NCI-H2227 treated with DMSO at 0.1 percent for 48 hours (cell line): ENCODE data around the gene KLHL12.
A peak's percentile ranks its signal among the peaks of the same experiment; 100 is the strongest.

Source experiments
- DNase-seq: peaks from one replicate; lab custom pipeline; 2025; lab: John Stamatoyannopoulos, UW

KLHL12 gene

DNA sequence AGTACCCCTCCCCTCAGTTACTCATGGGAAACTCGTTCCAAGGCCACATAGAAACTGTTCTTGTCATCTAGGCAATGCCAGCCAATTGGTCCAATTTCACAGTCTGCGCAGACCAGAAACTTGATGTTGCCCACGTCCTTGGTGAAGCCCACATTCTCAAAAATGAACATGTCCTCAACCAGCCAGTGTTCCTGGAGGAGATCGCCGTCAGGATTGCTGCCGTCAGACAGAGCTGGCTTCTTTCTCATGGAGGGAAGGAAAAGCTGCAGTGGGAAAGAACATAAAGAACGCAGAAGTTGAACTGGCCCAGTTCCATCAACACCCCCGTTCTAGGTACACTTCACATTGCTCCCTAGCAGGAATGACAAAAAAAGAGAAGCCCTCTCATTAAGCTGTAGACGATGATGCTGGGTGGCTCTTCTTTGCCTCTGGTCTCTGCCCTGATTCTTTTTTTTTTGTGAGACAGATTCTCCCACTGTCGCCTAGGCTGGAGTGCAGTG, 46.0 kb downstream of the KLHL12 start:
- no peak for DNase-seq

DNA sequence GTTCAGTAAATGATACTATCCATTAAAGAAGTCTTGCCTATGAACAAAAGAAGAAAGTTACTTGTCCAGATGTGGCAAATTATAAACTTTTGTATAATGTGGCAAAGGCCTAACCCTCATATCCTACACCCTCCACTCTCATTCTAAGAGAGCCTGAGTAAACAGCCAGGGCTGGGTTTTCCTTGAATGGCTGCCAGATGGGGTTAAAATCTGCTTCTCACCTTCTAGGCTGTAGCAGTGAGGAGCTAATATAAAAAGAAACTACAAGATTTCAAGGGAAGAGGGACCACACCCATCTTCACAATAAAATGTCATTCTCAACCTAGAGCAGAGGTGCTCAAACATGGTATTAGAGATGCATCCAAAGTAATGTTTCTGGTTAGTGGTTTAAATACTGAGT, 47.0 kb downstream of the KLHL12 start:
- DNase-seq, result no peak

DNA sequence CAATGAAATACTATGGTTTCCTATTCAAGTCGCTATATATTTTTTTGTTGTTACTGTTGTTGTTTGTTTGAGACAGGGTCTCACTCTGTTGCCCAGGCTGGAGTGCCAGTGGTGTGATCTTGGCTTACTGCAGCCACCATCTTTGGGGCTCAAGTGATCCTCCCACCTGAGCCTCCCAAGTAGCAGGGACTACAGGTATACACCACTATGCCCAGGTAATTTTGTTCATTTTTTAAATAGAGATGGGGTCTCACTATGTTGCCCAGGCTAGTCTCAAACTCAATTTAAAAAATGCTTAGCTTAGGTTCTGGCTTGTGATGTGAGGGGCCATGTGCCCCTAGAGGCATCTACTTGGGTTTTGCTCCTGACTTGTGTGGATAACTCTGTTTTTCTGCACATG, 47.9 kb downstream of the KLHL12 start:
- DNase-seq, result no peak

DNA sequence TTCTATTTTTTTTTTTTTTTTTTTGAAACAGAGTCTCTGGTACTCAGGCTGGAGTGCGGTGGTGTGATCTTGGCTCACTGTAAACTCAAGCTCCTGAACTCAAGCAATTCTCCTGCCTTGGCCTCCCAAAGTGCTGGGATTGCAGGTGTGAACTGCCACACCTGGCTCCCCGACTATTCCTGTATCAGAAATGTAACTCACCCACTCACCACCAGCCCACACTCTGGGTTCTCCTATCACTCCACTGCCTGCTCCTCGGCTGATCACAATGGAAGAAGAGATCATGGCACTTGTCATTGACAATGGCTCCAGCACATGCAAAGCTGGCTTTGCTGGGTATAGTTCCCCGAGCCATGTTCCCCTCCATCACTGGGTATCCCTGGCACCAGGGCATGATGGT, 54.0 kb downstream of the KLHL12 start:
- DNase-seq, result no peak

DNA sequence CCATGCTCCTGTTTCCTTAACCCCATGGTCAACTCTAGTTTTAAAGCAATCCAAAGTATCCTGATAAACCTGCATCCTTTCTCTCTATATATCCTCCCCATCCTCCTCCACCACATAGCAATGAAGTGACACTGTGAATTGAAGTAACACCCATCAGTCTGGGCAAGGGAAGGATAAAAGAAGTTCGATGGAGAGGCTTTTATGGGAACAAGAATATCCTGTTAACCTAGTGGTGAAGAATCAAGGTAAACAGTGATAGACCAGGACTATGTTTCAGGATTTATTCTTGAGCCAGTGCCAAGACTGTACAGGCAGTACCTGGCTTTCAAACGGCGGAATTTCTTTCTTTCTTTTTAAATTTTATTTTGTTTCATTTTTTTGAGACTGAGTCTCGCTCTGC, 55.7 kb downstream of the KLHL12 start:
- no peak for DNase-seq

DNA sequence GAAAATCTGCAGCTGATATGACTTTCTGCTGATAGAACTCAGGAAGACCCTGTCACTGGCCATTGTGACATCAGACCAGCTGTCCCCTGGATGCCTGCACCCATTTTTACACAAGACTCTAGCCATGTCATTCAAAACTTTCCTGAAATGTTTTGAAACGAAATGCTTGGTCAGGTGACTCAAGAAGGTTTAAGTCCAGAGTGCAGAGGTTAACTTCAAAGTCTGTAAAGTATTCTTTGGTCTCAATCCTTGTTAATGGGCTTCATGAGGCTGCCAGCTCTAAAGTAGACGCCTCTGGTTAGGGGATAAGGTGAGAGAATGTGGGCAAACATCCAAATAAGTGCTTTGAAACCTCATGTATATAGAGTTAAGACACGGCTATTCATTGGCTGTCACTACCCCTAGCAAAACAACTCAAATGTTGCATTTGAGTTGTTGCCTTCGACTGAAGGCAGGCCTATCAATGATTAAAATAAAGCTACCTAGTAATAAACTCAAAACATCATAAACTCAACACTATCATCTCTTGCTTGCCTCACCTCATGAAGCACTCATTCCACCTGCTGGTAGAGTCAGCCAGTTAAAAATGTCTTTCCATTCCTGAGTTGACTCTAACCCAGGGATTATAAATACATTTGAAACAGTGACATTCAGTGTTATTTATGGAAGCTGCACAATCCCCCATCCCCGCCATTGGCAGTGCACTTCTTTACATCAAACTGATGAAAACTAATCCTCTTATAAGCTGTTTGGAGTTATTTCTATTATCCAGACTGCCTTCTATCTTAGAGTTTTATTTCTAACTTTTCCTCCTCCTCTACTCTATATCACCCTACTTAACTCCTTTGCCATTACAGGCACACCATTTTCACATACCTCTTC, 64.1 kb downstream of the KLHL12 start:
- DNase-seq, result no peak

DNA sequence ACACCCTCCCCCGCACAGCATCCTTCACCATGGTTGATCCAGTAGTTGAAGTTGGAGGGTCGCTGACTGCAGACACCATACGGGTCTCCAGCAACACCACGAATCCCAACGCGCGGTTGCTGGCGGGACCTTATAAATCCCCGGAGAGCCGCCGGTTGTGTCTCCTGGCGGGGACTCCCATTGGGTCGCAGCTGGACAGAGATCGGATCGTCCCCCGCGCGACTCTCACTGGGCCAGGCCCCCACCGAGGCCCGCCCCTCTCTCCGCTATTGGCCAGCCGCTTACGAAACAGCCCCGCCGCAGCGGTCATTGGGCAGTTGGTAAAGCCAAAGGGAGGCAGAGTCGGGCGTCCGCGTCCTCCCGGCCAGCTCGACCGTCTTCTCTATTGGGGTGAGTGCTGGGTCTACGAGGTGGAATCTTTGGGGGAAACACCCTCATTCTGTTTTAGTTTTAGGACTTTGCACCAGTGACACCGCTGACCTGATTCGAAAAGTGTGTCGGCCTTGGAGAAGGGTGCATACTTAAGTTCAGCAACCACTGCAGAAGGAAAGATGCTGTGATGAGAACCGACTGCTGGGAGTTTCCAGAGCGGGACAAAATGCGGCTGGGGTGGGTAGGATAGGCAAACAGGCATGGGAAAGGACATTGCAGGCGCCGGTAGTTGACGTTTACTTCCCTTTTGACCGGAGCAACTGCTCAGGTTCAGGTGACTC, 65.5 kb downstream of the KLHL12 start:
- DNase-seq, result peak; percentile 92

DNA sequence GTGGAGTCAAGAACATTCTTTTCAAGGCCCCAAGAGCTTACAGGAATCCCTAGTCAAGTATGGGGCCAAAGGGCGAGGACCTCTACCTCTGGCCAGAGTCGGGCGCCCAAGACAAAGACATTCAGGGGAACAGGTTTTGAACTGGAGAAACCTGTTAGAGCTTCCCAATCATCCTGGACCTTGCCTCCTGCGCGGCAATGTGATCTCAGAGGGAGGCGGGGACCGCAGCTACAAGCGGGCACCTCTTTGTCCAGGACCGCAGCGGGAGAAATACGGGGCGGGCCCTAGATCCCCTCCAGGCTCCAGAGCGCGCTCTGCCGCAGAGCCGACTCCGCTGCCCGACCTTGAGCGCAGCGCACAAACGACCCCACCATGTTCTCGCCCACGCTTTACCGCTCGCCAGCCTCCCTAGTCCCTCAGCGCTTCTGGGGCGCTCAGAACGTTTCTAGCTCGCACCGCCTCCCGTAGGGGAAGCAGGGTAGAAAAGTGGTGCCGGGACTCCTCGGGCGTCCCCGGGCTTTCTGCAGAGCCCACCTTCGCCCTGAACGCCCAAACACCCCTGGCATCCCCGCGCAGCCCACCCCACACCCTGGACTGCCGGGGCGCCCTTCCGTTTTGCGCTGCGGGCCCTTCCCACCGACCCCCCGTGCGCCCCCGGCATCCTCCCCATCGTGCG, 66.2 kb downstream of the KLHL12 start:
- DNase-seq, result peak; percentile 67

DNA sequence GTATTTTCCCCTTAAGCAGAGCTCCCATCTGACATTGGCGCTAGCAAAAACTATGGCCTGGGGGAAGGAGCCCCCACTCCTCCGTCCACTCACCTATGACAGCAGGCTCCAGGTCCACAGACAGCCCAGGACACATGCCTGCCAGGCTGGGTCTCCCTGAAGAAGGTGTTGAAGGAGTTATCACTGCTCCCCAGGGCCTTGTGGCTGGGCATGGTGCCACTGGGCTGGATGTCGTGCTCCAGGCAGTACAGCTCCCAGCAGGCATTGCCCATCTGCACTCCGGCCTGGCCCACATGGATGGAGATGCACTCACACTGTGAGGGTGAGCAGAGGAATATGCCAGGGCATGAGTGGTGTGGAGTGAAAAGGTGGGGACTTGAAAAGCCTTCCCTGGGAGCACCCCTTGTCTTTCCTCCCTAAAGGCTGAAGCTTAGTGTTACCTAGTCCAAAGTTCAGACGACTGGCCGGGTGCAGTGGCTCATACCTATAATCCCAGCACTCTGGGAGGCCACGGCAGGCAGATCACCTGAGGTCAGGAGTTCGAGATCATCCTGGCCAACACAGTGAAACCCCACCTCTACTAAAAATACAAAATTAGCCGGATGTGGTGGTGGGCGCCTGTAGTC, 68.1 kb downstream of the KLHL12 start:
- no peak for DNase-seq

DNA sequence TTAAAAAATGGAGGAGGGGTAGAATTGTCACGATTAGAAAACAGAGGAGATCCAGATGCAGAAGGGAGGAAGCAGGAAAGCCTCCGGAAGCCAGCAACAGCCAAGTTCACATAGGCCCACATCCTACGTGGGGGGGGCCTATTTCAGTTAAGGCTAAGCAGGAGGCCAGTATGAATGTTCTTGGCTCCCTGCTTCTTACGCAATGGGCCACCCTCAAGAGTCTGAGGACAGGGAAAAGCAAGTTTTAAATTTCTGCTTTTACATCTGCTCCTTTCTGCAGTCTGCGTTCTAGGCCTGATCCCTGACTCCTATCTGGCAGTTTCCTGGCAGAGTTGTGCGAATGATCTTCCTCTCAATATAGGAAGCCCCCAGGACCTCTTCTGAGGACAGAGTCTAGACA, 68.7 kb downstream of the KLHL12 start:
- DNase-seq, result no peak

DNA sequence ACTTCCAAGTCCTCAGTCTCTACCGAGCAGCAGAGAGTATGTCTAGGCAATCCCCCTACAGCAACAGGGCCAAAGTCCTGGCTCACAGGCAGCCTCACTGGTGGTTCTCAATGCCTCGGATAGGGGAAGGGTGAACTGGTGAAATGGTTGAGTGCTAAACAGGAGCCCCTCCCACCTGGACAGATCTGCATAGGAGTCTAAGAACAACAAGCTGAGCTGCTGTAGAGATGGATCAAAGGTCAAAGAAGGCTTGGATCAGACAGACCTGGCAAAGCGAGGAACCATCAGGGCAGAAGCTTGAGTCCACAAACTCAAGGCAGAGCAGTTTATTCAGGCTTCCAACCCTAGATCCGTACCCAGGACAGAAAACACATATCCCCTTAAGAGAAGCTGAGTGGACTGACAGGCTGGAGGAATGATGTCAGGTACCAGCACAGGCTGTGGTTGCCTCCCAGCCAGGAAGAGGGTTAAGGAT, 69.9 kb downstream of the KLHL12 start:
- DNase-seq, result no peak

DNA sequence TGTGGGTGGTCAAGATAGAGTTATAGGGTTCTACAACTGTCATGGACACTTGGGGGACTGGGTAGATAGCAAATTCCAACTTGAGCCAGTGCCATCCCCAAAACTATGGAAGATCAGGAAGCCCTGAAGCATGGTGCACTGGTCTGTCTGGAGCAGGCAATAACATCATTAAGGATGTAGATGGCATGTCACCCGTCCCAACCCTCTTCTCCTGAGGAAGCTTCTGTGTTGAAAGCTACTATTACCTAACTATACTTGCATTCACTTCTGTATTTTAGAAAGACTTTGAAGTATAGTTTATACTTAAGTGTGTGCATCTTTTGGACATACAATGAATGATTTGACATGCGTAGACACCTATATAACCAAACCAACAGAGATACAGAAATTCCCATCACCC, 71.0 kb downstream of the KLHL12 start:
- no peak for DNase-seq

DNA sequence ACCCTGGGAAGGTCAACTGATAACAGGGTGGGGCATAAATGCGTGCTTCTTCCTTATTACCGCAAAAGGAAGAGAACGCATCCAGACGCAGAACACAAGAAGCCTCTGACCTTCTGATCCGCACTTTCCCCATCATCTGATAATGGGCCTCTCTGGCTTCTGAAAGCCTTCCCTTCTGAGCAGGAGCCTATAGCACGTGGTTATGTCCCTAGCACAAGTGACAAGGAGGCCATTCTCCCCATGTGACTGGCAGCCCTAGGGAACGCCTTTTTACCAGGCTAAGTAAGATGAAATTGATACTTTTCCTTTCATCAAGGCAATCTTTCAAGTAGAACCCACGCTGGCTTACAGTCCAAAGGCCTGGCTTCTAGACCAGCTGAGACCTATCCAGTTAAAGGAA, 72.2 kb downstream of the KLHL12 start:
- DNase-seq, result no peak

DNA sequence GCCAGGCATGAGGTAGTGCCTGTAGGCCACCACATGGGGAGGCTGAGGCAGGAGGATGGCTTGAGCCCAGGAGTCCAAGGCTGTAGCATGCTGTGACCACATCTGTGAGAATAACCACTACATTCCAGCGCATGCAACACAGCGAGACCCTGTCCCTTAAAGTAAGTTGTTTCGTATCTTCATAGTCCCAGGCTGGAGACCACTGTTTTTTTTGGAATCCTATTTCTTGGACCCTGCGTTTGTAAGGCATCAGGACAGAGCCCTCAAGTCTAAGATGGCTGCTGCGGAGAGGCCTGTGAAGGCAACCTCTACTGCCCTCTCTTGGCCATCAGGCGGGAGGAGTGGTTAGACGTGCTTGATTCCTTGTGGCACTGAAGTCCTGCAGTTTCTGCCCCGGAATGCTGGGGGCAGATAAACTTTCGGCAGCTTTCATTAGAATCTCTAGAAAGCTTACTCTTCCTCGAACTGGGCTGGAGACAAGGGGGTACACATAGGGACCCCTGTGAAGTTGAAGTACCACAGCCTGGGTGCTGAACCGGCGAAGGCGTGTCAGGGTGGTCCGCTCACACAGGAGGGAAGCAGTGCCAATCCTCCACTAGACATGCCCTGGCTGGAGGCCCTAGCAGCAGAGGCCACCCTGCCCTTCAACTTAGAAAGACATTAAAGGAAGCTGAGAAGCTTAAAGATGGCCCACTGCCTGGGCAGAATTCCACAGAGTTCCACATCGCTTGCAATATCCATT, 74.7 kb downstream of the KLHL12 start:
- DNase-seq, result no peak

DNA sequence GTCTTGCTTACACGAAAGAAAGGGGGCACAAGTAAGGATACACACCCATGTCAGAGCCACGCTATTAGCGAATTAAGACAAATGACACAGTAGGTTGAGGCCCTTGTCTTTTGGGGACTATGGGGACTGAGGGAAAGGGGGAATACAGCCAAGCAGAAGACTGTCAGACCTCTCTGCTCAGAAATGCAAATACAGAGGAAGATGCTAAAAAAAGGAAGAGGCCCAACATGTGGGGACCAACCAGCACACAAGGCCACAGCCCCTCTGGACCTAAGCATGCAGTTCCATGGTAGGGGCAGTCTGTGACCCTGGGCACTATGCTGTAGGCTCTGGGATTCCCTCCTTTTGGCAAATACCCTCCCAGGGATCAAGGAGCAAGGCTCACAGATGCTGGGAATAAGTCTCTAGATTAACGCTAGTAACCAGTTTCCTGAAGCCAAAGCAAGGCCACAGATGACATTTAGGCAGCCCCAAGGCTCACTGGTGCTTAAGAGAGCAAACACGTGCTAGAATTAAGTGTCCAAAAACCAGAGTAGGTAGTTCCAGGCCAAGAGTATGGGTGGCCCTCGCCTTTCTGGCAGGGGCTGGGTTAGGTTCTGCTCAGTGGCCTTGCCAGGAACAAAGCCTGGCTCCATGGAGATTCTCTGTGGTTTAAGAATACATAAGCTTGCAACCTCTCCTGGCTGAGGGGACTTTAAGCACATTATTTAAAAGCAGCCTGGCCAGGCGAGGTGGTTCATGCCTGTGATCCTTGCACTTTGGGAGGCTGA, 76.3 kb downstream of the KLHL12 start:
- no peak for DNase-seq

DNA sequence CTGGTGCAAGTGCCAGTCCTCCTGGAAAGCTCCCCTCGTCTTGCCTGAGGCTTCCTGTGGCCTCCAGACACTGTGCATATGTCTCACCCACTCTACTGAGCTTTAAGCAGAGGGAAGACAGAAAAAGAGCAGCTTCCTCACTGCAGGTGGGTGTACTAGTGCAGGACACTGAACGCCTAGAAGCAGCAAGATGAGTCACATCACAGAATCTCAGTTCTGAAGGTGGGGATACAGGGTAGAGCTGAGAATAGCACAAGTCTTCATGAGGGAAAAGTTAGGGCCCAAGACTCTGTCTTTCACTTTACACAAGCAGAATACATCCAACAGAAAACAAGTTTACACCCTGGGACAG, 78.9 kb downstream of the KLHL12 start:
- DNase-seq, result no peak

DNA sequence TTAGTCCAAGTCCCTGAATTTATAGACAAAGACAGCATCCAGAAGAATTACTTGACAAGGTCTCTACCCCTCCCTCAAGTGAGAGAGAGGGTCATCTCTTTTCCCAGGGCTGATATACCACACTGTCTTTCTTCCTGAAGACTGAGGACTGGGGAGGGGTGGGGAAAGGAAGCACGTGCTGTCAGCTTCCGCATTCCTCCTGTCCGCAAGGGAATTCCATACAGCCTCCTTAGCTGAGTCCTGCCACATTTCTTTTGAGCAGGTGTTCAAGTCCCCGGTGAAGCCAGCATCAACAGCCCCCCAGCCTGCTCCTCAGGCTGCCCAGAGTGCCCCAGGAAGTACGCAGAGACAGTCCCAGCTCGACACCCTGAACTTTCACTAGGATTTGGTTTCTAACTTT, 82.1 kb downstream of the KLHL12 start:
- no peak for DNase-seq

DNA sequence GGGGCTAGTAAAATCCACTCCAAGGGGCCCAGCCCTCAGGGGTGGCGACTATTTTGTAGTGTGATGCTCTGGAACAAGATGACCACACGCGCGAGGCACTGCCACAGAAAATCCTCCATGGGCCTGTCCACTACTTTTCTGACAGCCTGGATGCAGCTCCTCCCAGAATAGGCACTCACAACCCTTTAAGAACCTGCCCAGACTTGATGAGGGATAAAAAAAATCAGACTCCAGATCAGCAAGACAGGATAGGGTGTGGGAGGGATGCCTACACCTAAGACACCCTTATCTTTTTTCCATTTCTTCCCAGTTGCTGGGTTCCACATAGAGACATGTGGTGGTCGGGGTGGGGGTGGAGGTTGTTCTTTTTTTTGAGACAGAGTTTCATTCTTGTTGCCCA, 82.8 kb downstream of the KLHL12 start:
- no peak for DNase-seq

DNA sequence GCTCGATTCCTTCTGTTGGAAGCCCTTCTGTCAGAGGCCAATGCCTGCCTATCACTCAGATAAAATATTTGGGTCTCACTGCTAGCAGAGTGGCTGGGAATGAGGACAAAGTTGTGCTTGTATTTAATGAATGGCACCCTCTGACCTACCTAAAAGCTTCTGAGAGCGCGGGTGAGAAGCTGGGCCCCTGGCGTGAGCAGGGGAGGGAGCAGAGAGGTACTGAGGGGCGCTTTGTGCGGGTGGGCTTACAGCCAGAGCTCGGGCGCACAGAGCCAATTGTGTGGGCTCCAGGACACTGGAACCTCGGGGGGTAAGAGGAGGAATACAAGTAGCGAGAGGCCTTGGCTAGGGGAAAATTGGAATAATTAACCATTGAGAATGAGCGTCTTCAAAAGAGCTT, 84.0 kb downstream of the KLHL12 start:
- no peak for DNase-seq
